Globus pallidus (tissue), 1 donor: ENCODE measurements around the gene AKR7A2.
A peak's percentile ranks its signal among the peaks of the same experiment; 100 is the strongest.
"Not testable (repeated sequence)": the region's sequence is repeated elsewhere in the genome, so short reads cannot be mapped to it uniquely, and the experiment has no call there.

Source experiments
- DNase-seq: peaks from one replicate; pipeline ENCODE4 v3.0.0-alpha.2; 2015; ENCODE audit warnings: low spot score

AKR7A2 gene

DNA sequence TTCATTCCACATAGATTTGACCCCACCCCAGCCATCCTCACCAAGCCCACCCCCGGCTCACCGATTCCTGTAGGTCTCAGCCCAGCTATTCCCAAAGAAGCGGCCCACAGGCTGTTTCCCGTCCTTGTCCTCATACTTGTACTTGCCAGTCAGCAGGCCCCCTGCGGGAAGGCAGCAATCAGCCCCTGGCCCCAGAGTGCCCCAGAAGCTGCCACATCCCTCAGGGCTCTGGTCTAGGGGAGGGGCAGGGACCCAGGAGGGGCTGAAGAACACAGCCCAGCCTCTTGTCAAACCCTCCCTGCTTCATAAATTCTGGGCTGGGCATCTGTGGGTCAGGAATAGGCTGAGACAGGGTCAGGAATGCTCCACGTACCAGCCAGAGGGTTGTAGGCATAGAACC is 5.0 kb downstream of the AKR7A2 start:
- no peak for DNase-seq

GRCh38 chr1:19305880-19306279 is 6.1 kb downstream of the AKR7A2 start:
- DNase-seq = no peak

DNA sequence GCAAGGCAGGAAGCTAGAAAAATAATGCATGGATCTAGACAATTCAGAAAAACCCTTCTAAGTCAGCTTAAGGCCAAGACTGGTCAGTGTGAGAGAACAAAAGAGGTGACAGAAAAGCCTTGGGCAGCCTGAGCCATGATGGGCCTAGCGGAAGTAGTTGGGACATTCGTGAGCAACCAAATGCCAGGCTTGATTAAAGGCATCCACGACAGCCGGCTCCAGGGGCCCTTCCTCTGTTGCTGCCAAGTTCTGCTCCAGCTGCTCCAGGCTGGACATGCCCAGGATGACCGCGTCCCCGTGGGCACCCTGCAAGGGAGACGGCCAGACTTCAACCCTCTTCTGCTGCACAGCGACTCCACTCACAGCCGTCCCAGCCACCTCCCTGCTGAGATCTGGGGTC is 7.9 kb downstream of the AKR7A2 start:
- DNase-seq = not testable (repeated sequence)

DNA sequence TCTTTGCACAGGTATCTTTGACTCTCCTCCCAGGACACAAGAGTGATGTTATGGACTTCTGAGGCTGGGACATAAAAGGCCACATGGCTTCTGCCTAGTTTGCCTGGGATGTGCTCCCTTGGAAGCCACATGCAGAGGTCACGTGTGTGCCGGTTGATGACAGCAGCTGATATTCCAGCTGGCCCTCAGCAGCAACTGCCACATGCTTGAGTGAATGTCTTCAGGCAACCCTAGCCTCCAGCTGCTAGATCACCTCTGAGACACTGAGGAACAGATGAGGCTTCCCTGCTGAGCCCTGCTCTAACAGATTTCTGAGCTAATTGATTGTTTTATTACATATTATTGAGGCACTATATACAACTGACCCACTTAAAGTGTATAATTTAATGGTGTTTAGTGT is 11.7 kb downstream of the AKR7A2 start:
- DNase-seq = no peak

DNA sequence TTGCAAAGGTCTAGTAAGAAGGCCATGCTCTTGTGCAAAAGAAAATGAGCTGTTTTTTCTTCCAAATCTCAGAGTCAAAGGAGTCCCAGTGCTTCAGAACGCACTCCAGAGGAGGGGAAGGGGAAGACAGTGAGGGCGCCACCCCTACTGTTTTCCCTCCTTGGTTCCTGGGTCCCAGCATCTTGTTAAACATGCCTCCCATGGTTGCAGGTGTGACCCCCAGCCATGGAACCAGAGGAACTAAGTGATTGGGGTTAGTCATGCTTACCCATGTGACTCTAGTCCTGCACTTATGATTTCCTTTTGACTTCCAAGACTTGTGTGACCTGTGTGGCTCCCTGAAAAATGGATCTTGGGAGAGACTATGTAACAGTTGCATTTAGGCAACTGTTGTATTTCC is 17.3 kb downstream of the AKR7A2 start:
- no peak for DNase-seq

- DNase-seq = no peak
Measured at GRCh38 chr1:19289244-19289643, 22.7 kb downstream of the AKR7A2 start.

DNA sequence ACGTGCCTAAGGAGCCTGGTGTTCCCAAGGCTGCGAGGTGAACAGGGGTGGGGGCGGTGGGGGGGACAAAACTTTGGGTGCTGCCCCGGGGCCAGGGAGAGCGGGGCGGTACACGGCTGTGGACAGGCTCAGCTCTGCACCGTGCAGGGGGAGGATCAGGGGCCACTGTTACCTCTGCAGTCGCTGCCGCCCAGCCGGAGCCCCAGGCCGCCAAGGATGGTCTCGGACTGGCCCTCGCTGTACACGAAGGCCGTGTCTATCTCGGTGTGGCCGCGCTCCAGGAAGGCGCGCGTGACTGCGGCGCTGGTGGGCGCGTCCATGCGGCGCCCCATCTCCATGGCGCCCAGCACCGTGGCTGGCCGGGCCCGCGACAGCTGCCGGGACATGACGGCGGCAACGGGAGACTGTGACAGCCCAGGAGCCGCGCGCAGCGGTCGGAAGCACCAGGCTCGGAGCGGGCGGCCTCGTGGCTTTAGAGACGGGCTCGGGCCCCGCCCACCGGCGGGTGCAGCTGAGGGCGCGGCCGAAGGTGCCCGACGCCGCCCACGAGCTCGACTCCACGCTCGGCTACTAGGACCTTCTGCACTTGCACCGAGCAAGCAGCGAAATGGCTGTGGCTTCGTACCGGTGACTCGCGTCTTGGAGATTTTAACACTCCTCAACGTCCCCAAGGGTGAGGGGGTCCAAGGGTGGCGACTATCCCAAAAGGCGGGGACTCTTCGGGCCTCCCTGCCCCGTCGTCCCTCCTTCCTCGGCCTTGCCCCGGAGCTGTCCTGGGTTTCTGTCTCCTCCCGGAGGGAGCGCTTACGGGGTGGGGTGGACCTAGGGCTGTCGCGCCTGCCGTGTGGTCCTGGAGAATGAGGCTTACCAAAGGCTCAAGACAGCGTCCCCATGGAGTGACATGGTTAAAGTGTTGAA is 23.4 kb downstream of the AKR7A2 start, which contains the start of gene AKR7A3:
AKR7A3 (minus strand) TSS at position 447 of the 918 bp plus-strand sequence; CDS start at position 386, 61 bp downstream.
- peak; percentile 37 for DNase-seq

GRCh38 chr1:19287436-19288185 is 24.3 kb downstream of the AKR7A2 start:
- DNase-seq = no peak

DNA sequence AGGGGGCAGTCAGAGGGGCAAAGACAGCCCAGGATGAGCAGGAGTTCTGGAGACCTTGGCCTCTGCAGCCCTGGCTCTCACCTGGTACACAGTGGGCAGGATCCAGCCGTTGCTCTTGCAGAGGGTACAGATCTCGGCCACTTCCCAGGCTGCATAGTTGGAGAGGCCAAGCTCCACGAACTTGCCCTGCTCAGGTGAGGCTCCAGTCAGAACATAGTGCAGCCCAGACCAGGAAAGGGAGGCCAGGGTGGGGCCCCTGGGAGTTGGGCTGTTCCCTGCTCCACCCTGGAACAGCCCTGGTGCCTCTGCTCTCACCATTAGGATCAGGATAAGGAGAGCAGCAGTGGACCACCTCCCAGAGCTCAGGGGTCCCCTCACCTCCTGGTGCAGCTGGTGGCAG is 26.1 kb downstream of the AKR7A2 start:
- not testable (repeated sequence) for DNase-seq

- not testable (repeated sequence) for DNase-seq
Measured at GRCh38 chr1:19285366-19285765, 26.6 kb downstream of the AKR7A2 start.

- DNase-seq = no peak
Measured at GRCh38 chr1:19284881-19285280, 27.1 kb downstream of the AKR7A2 start.

DNA sequence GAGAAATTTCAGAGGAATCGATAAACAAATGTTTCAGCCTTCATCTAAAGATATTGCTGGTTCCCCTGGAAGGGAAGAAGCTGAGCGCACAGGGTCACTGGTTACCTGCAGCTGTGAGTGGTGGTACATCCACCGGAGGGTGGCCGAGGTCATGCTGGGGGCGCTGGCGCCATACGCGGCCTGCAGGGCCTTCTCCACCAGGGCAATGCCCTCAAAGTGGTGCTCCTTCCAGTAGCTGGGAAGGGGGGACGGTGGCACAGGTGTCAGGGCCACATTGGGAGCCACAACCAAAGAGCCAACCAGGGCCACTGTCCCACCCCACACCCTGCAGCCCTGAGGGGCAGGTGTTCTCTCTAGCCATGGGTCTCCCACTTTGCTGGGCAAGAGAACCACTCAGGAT is 28.1 kb downstream of the AKR7A2 start:
- DNase-seq = no peak

DNA sequence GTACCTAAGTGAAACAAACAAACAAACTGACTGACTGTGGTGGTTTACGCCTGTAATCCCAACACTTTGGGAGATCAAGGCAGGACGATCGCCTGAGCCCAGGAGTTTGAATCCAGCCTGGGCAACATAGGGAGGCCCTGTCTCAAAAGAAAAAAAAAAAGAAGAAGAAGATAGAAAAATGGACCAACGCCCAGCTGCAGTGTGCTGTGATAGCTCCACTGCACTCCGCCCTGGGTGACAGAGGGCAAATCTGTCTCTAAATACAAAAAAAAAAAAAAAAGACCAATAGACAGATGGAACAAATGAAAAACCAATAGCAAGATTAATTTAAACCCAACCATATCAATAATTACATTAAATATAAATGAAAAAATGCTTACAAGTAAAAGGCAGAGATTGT is 37.3 kb downstream of the AKR7A2 start:
- DNase-seq = no peak

GRCh38 chr1:19273844-19274531 is 38.0 kb downstream of the AKR7A2 start:
- DNase-seq = not testable (repeated sequence)

- DNase-seq = no peak
Measured at GRCh38 chr1:19273106-19273843, 38.7 kb downstream of the AKR7A2 start.

GRCh38 chr1:19272064-19272463 is 39.9 kb downstream of the AKR7A2 start:
- no peak for DNase-seq

DNA sequence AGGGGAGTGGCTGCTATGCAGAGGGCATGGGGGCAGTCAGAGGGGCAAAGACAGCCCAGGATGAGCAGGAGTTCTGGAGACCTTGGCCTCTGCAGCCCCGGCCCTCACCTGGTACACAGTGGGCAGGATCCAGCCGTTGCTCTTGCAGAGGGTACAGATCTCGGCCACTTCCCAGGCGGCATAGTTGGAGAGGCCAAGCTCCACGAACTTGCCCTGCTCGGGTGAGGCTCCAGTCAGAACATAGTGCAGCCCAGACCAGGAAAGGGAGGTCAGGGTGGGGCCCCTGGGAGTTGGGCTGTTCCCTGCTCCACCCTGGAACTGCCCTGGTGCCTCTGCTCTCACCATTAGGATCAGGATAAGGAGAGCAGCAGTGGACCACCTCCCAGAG is 41.6 kb downstream of the AKR7A2 start:
- not testable (repeated sequence) for DNase-seq

DNA sequence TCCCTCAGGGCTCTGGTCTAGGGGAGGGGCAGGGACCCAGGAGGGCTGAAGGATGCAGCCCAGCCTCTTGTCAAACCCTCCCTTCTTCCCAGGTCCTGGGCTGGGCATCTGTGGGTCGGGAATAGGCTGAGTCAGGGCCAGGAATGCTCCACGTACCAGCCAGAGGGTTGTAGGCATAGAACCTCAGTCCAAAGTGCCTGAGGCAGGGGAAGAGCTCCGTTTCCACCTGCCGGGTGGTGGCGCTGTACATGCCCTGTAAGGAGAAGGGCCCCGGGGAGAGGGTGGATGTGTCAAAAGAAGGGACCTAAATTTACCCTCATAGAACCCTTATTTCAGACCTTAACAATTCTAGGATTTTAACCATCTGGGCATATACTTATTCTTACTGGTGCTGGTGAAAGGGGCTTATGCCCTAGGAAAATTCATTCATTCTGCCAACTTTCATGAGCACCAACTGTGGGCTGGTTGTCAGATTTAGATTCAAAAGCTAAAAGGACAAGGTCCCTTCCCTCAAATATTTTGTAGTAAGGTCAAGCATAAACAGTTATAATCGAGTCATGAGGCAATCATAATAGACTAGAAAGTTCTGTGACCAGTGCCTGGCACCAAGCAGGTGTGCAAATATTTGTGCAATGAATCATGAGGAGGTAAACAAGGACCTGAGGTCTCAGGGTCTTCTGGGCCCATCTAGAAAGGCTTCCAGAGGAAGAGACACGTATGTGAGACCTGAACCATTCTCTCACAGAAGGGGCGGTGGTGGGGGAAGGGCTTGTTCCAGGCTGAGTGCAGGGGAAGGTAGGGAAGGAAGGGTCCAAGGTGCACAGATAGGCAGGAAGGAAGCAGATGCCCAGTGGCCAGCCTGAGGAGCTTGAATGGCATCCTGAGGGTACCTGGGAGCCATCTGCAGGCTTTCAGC is 42.3 kb downstream of the AKR7A2 start:
- not testable (repeated sequence) for DNase-seq

DNA sequence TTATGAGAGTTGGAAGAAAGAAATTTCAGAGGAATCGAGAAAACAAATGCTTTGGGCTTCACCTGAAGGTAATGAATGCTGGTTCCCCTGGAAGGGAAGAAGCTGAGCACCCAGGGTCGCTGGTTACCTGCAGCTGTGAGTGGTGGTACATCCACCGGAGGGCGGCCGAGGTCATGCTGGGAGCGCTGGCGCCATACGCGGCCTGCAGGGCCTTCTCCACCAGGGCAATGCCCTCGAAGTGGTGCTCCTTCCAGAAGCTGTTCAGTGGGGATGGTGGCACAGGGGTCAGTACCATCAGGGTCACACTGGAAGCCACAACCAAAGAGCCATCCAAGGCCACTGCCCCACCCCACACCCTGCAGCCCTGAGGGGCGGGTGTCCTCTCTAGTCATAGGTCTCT is 43.5 kb downstream of the AKR7A2 start:
- no peak for DNase-seq

DNA sequence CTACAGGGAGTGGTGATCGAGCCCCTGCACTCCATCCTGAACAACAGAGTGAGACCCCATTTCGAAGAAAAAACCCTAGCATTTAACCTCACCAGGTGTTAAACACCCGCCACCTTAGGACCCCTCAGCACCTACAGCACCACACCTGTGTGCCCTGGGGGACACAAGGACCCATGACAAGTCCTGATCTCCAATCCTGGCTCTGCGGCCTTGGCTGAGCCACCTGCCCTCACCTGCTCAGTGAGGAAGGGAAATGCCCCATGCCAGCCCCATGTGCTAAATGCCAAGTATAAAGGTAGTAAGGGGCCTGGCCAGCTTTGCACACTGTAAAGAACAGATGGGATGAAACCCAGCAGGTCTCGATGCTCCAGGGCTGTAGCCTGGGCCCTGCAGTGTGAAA is 49.2 kb downstream of the AKR7A2 start:
- DNase-seq = no peak

DNA sequence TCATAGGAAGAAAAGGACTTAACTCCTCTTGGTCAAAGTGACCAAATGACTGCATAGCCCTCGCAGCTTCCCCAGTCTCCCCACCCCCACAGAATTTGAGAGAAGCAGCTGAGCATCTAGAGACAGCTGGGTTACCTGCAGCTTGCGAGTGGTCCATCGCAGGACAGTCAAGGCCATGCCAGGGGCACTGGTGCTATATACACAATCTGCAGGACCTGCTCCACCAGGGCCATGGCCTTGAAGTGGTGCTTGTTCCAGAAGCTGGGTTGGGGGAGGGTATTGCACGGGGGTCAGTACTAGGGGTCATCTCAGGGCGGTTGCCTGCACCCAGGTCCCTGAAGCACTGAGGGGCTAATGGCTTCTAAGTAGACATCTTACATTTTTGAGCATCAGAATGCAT is 49.9 kb downstream of the AKR7A2 start:
- DNase-seq = no peak
